Fibroblast of skin of left quadriceps (primary cell): Measurements from ENCODE around the gene PRKCA.
A peak's percentile ranks its signal among the peaks of the same experiment; 100 is the strongest.
"Not testable (repeated sequence)": the region's sequence is repeated elsewhere in the genome, so short reads cannot be mapped to it uniquely, and the experiment has no call there.

Experiments
- DNase-seq, 2 experiments: peaks; one replicate each; pipeline ENCODE4 v3.0.0-alpha.2; 2013; ENCODE audit warnings: low read depth in 2 of 2

The PRKCA gene

GRCh38 chr17:66713533-66714042, 411.2 kb downstream of the PRKCA start:
- no peak for DNase-seq

GRCh38 chr17:66714046-66715023, 411.9 kb downstream of the PRKCA start:
- no peak for DNase-seq

- DNase-seq = no peak
Observed at GRCh38 chr17:66715076-66715675, 412.8 kb downstream of the PRKCA start.

GRCh38 chr17:66715745-66716156, 413.3 kb downstream of the PRKCA start:
- DNase-seq = peak; percentile 29 to 37

GRCh38 chr17:66716236-66717026, 414.0 kb downstream of the PRKCA start:
- DNase-seq = no peak

GRCh38 chr17:66717641-66718058, 415.2 kb downstream of the PRKCA start:
- DNase-seq = no peak

- DNase-seq = no peak
Observed at GRCh38 chr17:66720027-66720426, 417.6 kb downstream of the PRKCA start.

GRCh38 chr17:66720567-66720966, 418.2 kb downstream of the PRKCA start:
- no peak for DNase-seq

- no peak for DNase-seq
Observed at GRCh38 chr17:66722341-66722740, 419.9 kb downstream of the PRKCA start.

GRCh38 chr17:66724581-66725341, 422.3 kb downstream of the PRKCA start:
- DNase-seq = peak; percentile 16 to 22

- not testable (repeated sequence) for DNase-seq
Observed at GRCh38 chr17:66725438-66725837, 423.0 kb downstream of the PRKCA start.

- DNase-seq = no peak
Observed at GRCh38 chr17:66725956-66726355, 423.5 kb downstream of the PRKCA start.

GRCh38 chr17:66726371-66726770, 424.0 kb downstream of the PRKCA start:
- DNase-seq = no peak

GRCh38 chr17:66726846-66727245, 424.4 kb downstream of the PRKCA start:
- no peak for DNase-seq

- DNase-seq = peak; percentile 17 to 25
Observed at GRCh38 chr17:66727634-66728570, 425.5 kb downstream of the PRKCA start.

- no peak for DNase-seq
Observed at GRCh38 chr17:66730461-66730923, 428.1 kb downstream of the PRKCA start.

- no peak for DNase-seq
Observed at GRCh38 chr17:66733759-66734158, 431.3 kb downstream of the PRKCA start.

GRCh38 chr17:66734186-66734943, 432.0 kb downstream of the PRKCA start:
- no peak for DNase-seq

- DNase-seq = peak in 1 of 2 experiments; percentile 7
Observed at GRCh38 chr17:66737524-66737923, 435.1 kb downstream of the PRKCA start.
